GM23338 (cell line): ENCODE data around the gene SPATA13. TPM values are rescaled to one million over a fixed set of nuclear protein-coding genes. Genes with fewer than 3 reads are reported as not detected.

Source experiments
- ATAC-seq: fragments of 200-7000 bp; cut with Tn5 transposase; 3 replicates; pipeline ENCODE4 v1.9.1; 2020
- DNase-seq: peaks from one replicate; pipeline ENCODE4 v3.0.0-alpha.2; 2015; ENCODE audit warnings: low spot score
- H2AFZ ChIP-seq: fragments of 200-600 bp; sonication (generic); 2 replicates; pipeline ENCODE4 v1.8.0; 2016; ENCODE audit warnings: antibody characterized with exemption, mild to moderate bottlenecking, moderate library complexity
- H3F3A ChIP-seq: fragments of 200-600 bp; sonication (generic); replicated peaks from 2 replicates; pipeline ENCODE4 v1.8.0; 2017; ENCODE audit warnings: antibody characterized with exemption, mixed run types, low read depth
- H3K27ac ChIP-seq: fragments of 200-600 bp; sonication (generic); 2 replicates; pipeline ENCODE4 v1.6.1; 2016; ENCODE audit warnings: low read depth
- H3K27me3 ChIP-seq: fragments of 200-600 bp; sonication (generic); 2 replicates; pipeline ENCODE4 v1.8.0; 2016; ENCODE audit warnings: mild to moderate bottlenecking, mixed run types, moderate library complexity; ENCODE audit not compliant: insufficient read depth
- H3K36me3 ChIP-seq: fragments of 200-600 bp; sonication (generic); 2 replicates; pipeline ENCODE4 v1.8.0; 2016; ENCODE audit warnings: mild to moderate bottlenecking; ENCODE audit not compliant: insufficient read depth
- H3K4me1 ChIP-seq: fragments of 200-600 bp; sonication (generic); 2 replicates; pipeline ENCODE4 v1.8.0; 2016; ENCODE audit warnings: mild to moderate bottlenecking, moderate library complexity; ENCODE audit not compliant: insufficient read depth
- H3K4me2 ChIP-seq: fragments of 200-600 bp; sonication (generic); 2 replicates; pipeline ENCODE4 v1.7.1; 2017; ENCODE audit warnings: mixed run types
- H3K4me3 ChIP-seq: fragments of 200-600 bp; sonication (generic); 2 replicates; pipeline ENCODE4 v1.6.1; 2016; ENCODE audit warnings: mixed run types
- H3K79me2 ChIP-seq: fragments of 200-600 bp; sonication (generic); replicated peaks from 2 replicates; pipeline ENCODE4 v1.8.0; 2017; ENCODE audit warnings: mild to moderate bottlenecking; ENCODE audit not compliant: insufficient read depth
- H3K9me2 ChIP-seq: fragments of 200-600 bp; sonication (generic); 2 replicates; pipeline ENCODE4 v1.8.0; 2017; ENCODE audit not compliant: insufficient read depth
- H4K20me1 ChIP-seq: fragments of 200-600 bp; sonication (generic); replicated peaks from 2 replicates; pipeline ENCODE4 v1.8.0; 2017; ENCODE audit warnings: mild to moderate bottlenecking; ENCODE audit not compliant: insufficient read depth
- H3K27ac Mint-ChIP-seq: 2 replicates; pipeline ENCODE4 v1.8.0; 2020; ENCODE audit warnings: inconsistent platforms, mild to moderate bottlenecking, moderate library complexity, mixed read lengths
- H3K27me3 Mint-ChIP-seq: 3 replicates; pipeline ENCODE4 v1.8.0; 2022; ENCODE audit warnings: low read depth, mild to moderate bottlenecking, moderate library complexity, mixed read lengths, inconsistent platforms; ENCODE audit not compliant: insufficient read depth, poor library complexity
- H3K36me3 Mint-ChIP-seq: 3 replicates; pipeline ENCODE4 v1.8.0; 2021; ENCODE audit warnings: low read depth, mild to moderate bottlenecking, inconsistent platforms, moderate library complexity, mixed read lengths
- H3K4me1 Mint-ChIP-seq: 3 replicates; pipeline ENCODE4 v1.8.0; 2020; ENCODE audit warnings: mild to moderate bottlenecking, inconsistent platforms, mixed read lengths
- H3K4me3 Mint-ChIP-seq: 3 replicates; pipeline ENCODE4 v1.8.0; 2021; ENCODE audit warnings: moderate library complexity, mild to moderate bottlenecking, inconsistent platforms, mixed read lengths
- H3K9me3 Mint-ChIP-seq: 3 replicates; pipeline ENCODE4 v1.8.0; 2020; ENCODE audit warnings: moderate library complexity, mild to moderate bottlenecking, inconsistent platforms, mixed read lengths
- CREB1 ChIP-seq: fragments of 250-450 bp; sonication (Bioruptor Pico); IDR thresholded peaks from 2 replicates; pipeline ENCODE4 v1.5.0; 2020; ENCODE audit warnings: low read depth, mild to moderate bottlenecking, moderate library complexity
- CTCF ChIP-seq, 2 experiments: fragments of 200-600 bp in 1 of 2; sonication (generic) in 1 of 2; conservative IDR thresholded peaks; 2 replicates each; pipeline versions ENCODE4 v1.5.1 to v1.6.1; 2016 to 2017; ENCODE audit warnings: antibody characterized with exemption in 2 of 2, low read depth in 2 of 2, mild to moderate bottlenecking in 2 of 2, moderate library complexity in 1 of 2
- EZH2phosphoT487 ChIP-seq: fragments of 200-600 bp; sonication (generic); IDR thresholded peaks from one replicate; pipeline ENCODE4 v1.8.1; 2018; ENCODE audit warnings: antibody characterized with exemption; ENCODE audit not compliant: unreplicated experiment
- JUNB ChIP-seq: IDR thresholded peaks from one replicate; pipeline ENCODE4 v1.6.1; 2016; ENCODE audit warnings: antibody characterized with exemption; ENCODE audit not compliant: unreplicated experiment
- POLR2AphosphoS5 ChIP-seq: IDR thresholded peaks from 2 replicates; pipeline ENCODE4 v1.6.1; 2016; ENCODE audit warnings: antibody characterized with exemption, low read depth
- STAT1 ChIP-seq: IDR thresholded peaks from one replicate; pipeline ENCODE4 v1.6.1; 2016; ENCODE audit warnings: antibody characterized with exemption; ENCODE audit not compliant: unreplicated experiment
- ZNF331 ChIP-seq: fragments of 250-450 bp; sonication (Bioruptor Pico); IDR thresholded peaks from 2 replicates; pipeline ENCODE4 v1.5.0; 2020; ENCODE audit warnings: low read depth, mild to moderate bottlenecking, moderate library complexity
- ZNF462 ChIP-seq: fragments of 250-450 bp; sonication (Bioruptor Pico); IDR thresholded peaks from 2 replicates; pipeline ENCODE4 v1.5.0; 2020; ENCODE audit warnings: mild to moderate bottlenecking, moderate library complexity
- polyA plus RNA-seq: library from polyadenylated mRNA; unstranded; fragments of >200 nt; fragmentation: Nextera tagmentation; extraction: Ambion mirVana; gene quantifications from 2 replicates; pipeline ENCODE4 v1.2.1, GENCODE V29; 2016
- total RNA-seq: library from RNA; depleted of rRNA; stranded (reverse); fragments of >200 nt; shearing (Covaris generic); gene quantifications from 2 replicates; pipeline ENCODE4 v1.2.3, GENCODE V29; 2014

The SPATA13 gene
- total and polyA plus RNA-seq, 2 experiments from 2014 or later = 11.9 to 45.7 TPM

- Mint-ChIP-seq H3K27ac (no peak overlapping the region; the same call in 1 of the 2 replicates), H3K36me3 (0 out of 3 replicates have a peak, but pooled peaks cover under 1% of the 10 kb centered on the region), H3K4me3 (no peak overlapping the region), H3K4me1 (peaks cover 3% of the 10 kb centered on the region; the same call in 2 of the 3 replicates), H3K9me3 (no peaks in the 10 kb centered on the region), H3K27me3 (peaks cover 2% of the 10 kb centered on the region)
- no peak for TF ChIP-seq POLR2AphosphoS5
- no peak for TF ChIP-seq ZNF462 (CRISPR knock-in tag)
- TF ChIP-seq JUNB = no peak
- TF ChIP-seq CTCF (conservative IDR thresholded peaks at IDR 0.05; ENCODE audit: low read depth in 2 of 2) = no peak
- no peak for TF ChIP-seq STAT1
- TF ChIP-seq ZNF331 (CRISPR knock-in tag) = no peak
- no peak for TF ChIP-seq EZH2phosphoT487
- TF ChIP-seq CREB1 (CRISPR knock-in tag) = no peak
- Histone ChIP-seq H2AFZ (no peak overlapping the region), H3F3A (no peaks in the 10 kb centered on the region), H3K27me3 (no peaks in the 10 kb centered on the region), H3K27ac (no peak overlapping the region), H3K79me2 (0 out of 2 replicates have a peak, but pooled peaks cover 8% of the 10 kb centered on the region), H3K36me3 (no peaks in the 10 kb centered on the region), H3K4me1 (no peaks in the 10 kb centered on the region), H4K20me1 (no peaks in the 10 kb centered on the region), H3K4me2 (no peak overlapping the region), H3K4me3 (no peak overlapping the region), H3K9me2 (no peaks in the 10 kb centered on the region)
- no peak for DNase-seq
- ATAC-seq = no peak
Measured at GRCh38 chr13:24279327-24280110, 119.0 kb downstream of the SPATA13 start.
